Measurements from ENCODE around the gene CDH12. TPM values are rescaled to one million over a fixed set of nuclear protein-coding genes. Genes with fewer than 3 reads are reported as not detected.
A peak's percentile ranks its signal among the peaks of the same experiment; 100 is the strongest.
"Not testable (repeated sequence)": the region's sequence is repeated elsewhere in the genome, so short reads cannot be mapped to it uniquely, and the experiment has no call there.

The CDH12 gene
- total RNA-seq, 1 experiment from 2014 or later: not detected

- Histone ChIP-seq H3K27ac (ENCODE audit: low read depth, low read length) (no peak overlapping the region), H3K4me3 (replicated peaks in 1 of 2; ENCODE audit: low read depth in 1 of 2, low read length in 2 of 2) (no peak overlapping the region), H3K4me1 (ENCODE audit: control insufficient read depth in 1 of 2, insufficient read depth in 2 of 2, low read length in 2 of 2) (no peaks in the 10 kb centered on the region), H3K36me3 (ENCODE audit: control insufficient read depth in 1 of 2, insufficient read depth in 2 of 2, low read length in 2 of 2) (no peaks in the 10 kb centered on the region), H3K9ac (ENCODE audit: low read length) (no peak overlapping the region), H2AFZ (ENCODE audit: low read depth, low read length, poor library complexity, severe bottlenecking) (no peak overlapping the region), H3K27me3 (ENCODE audit: insufficient read depth, low read length) (no peaks in the 10 kb centered on the region), H3K9me2 (ENCODE audit: insufficient read depth) (no peaks in the 10 kb centered on the region), H3K4me2 (ENCODE audit: low read length) (no peak overlapping the region), H4K20me1 (ENCODE audit: insufficient read depth) (no peaks in the 10 kb centered on the region), H3K9me3 (ENCODE audit: control insufficient read depth in 1 of 2, insufficient read depth in 1 of 2, low read depth in 1 of 2, low read length in 2 of 2) (peaks cover 17 to 36% of the 10 kb centered on the region in 2 experiments; a peak in 3 of 4 replicates), H3K79me2 (ENCODE audit: insufficient read depth, low read length) (no peaks in the 10 kb centered on the region)
- ChIA-PET POLR2A (no interaction called here), RAD21 (ENCODE audit: low non-redundant PET in 1 of 2, low total read pairs in 2 of 2, uncharacterized antibody in 2 of 2, unreplicated experiment in 2 of 2) (no interaction called here), CTCF (no interaction called here)
- intact Hi-C loops (cut with micrococcal nuclease): no loop called here
- no peak for TF ChIP-seq EZH2phosphoT487 (IDR thresholded peaks at IDR 0.05; ENCODE audit: borderline replicate concordance)
- TF ChIP-seq CBX3 (IDR thresholded peaks at IDR 0.05; ENCODE audit: low read depth): no peak
- no peak for TF ChIP-seq ATF3 (IDR thresholded peaks at IDR 0.05)
- TF ChIP-seq EZH2 (IDR thresholded peaks at IDR 0.05): no peak
- no peak for TF ChIP-seq POLR2AphosphoS5 (IDR thresholded peaks at IDR 0.05; ENCODE audit: low read depth, low read length)
- TF ChIP-seq ZBTB33 (IDR thresholded peaks at IDR 0.05; ENCODE audit: extremely low read depth, insufficient replicate concordance, low read length): no peak
- TF ChIP-seq MAX (IDR thresholded peaks at IDR 0.05): no peak
- TF ChIP-seq POLR2A (IDR thresholded peaks at IDR 0.05; ENCODE audit: borderline replicate concordance, extremely low read depth, insufficient read depth, insufficient read length): no peak
- TF ChIP-seq FOSL1 (IDR thresholded peaks at IDR 0.05; ENCODE audit: low read depth): no peak
- no peak for TF ChIP-seq YY1 (IDR thresholded peaks at IDR 0.05; ENCODE audit: extremely low read depth, insufficient replicate concordance, low read depth, low read length)
- TF ChIP-seq ZNF274 (IDR thresholded peaks at IDR 0.05; ENCODE audit: low read depth, low read length): no peak
- TF ChIP-seq ZFX (IDR thresholded peaks at IDR 0.05): no peak
- TF ChIP-seq SIN3A (IDR thresholded peaks at IDR 0.05; ENCODE audit: low read depth): no peak
- TF ChIP-seq CTCF (IDR thresholded peaks at IDR 0.05 in 2 of 3, conservative IDR thresholded peaks at IDR 0.05 in 1 of 3; ENCODE audit: borderline replicate concordance in 1 of 3, insufficient read depth in 1 of 3, low read depth in 2 of 3, low read length in 2 of 3): no peak
- TF ChIP-seq SRF (IDR thresholded peaks at IDR 0.05; ENCODE audit: low read depth): no peak
- TF ChIP-seq SP1 (IDR thresholded peaks at IDR 0.05; ENCODE audit: low read depth): no peak
- no peak for TF ChIP-seq RAD21 (IDR thresholded peaks at IDR 0.05; ENCODE audit: low read depth)
- no peak for TF ChIP-seq TCF7L2 (IDR thresholded peaks at IDR 0.05; ENCODE audit: borderline replicate concordance, extremely low read depth, insufficient read depth, insufficient read length)
- ATAC-seq (no peak), DNase-seq (ENCODE audit: low read depth, low spot score) (no peak)
- no TSS peak for BruUV-seq (replicated peaks)
These were observed 630.1 kb downstream of the CDH12 start for GRCh38 chr5:22223079-22223478.

- RAD21 ChIA-PET (ENCODE audit: low non-redundant PET in 1 of 2, low total read pairs in 2 of 2, uncharacterized antibody in 2 of 2, unreplicated experiment in 2 of 2); H3K4me1 ChIP-seq (ENCODE audit: control insufficient read depth in 1 of 2, insufficient read depth in 2 of 2, low read length in 2 of 2); H3K9me2 ChIP-seq (ENCODE audit: insufficient read depth); H3K79me2 ChIP-seq (ENCODE audit: insufficient read depth, low read length); intact Hi-C loops (cut with micrococcal nuclease); H3K4me2 ChIP-seq (ENCODE audit: low read length); H3K27me3 ChIP-seq (ENCODE audit: insufficient read depth, low read length); CTCF ChIA-PET; H2AFZ ChIP-seq (ENCODE audit: low read depth, low read length, poor library complexity, severe bottlenecking); POLR2A ChIA-PET; H3K9me3 ChIP-seq (ENCODE audit: control insufficient read depth in 1 of 2, insufficient read depth in 1 of 2, low read depth in 1 of 2, low read length in 2 of 2); DNase-seq (ENCODE audit: low read depth, low spot score); H3K36me3 ChIP-seq (ENCODE audit: control insufficient read depth in 1 of 2, insufficient read depth in 2 of 2, low read length in 2 of 2); H3K27ac ChIP-seq (ENCODE audit: low read depth, low read length); H3K4me3 ChIP-seq (replicated peaks in 1 of 2; ENCODE audit: low read depth in 1 of 2, low read length in 2 of 2); H3K9ac ChIP-seq (ENCODE audit: low read length); H4K20me1 ChIP-seq (ENCODE audit: insufficient read depth); BruUV-seq (replicated peaks): not testable (repeated sequence)
- ATAC-seq: peak; percentile 75
These were observed 639.2 kb downstream of the CDH12 start for GRCh38 chr5:22213703-22214495.
